HG03025 (cell line): ENCODE measurements around the gene GALNT6.
"Not testable (repeated sequence)": the region's sequence is repeated elsewhere in the genome, so short reads cannot be mapped to it uniquely, and the experiment has no call there.

Experiments
- ATAC-seq: cut with Tn5 transposase; IDR thresholded peaks from one replicate; pipeline ENCODE4 v1.9.1; 2021; ENCODE audit warnings: mild to moderate bottlenecking, moderate library complexity; ENCODE audit not compliant: unreplicated experiment, low FRiP score

Gene GALNT6

DNA sequence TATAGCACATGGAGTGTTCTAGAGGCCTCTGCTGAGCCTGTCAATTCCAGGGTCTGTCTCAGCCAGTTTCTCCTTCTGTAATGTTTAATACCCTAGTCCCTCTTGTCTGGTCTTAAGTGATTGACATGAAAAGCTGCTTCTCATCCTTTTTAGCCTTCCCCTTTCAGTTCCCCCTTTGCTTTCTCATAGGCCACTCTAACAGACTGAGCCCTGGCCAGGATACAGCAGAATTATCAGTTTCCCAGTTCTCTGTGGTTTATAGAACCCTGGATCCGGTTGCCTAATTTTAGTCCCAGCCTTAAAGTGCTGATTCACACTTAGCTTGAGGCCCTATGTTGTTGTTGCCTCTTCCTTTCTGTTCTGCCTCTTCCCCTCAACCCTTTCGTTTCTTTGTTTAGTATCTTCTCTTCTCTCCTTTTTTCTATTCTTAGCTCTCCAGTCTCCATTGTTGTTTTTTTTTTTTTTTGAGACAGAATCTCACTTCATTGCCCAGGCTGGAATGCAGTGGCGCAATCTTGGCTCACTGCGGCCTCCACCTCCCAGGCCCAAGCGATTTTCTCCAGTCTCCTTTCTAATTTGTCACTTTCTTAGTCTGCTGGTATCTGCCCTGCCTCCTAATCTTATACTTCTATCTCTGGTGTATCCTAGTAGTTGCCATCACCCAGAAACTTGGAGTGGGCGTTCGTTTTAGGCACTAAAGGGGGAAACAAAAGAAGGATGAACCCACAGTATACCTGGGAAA lies 64.3 kb downstream of the GALNT6 start:
- ATAC-seq, result peak; percentile 50

GRCh38 chr12:51324953-51325352 lies 66.3 kb downstream of the GALNT6 start:
- no peak for ATAC-seq

DNA sequence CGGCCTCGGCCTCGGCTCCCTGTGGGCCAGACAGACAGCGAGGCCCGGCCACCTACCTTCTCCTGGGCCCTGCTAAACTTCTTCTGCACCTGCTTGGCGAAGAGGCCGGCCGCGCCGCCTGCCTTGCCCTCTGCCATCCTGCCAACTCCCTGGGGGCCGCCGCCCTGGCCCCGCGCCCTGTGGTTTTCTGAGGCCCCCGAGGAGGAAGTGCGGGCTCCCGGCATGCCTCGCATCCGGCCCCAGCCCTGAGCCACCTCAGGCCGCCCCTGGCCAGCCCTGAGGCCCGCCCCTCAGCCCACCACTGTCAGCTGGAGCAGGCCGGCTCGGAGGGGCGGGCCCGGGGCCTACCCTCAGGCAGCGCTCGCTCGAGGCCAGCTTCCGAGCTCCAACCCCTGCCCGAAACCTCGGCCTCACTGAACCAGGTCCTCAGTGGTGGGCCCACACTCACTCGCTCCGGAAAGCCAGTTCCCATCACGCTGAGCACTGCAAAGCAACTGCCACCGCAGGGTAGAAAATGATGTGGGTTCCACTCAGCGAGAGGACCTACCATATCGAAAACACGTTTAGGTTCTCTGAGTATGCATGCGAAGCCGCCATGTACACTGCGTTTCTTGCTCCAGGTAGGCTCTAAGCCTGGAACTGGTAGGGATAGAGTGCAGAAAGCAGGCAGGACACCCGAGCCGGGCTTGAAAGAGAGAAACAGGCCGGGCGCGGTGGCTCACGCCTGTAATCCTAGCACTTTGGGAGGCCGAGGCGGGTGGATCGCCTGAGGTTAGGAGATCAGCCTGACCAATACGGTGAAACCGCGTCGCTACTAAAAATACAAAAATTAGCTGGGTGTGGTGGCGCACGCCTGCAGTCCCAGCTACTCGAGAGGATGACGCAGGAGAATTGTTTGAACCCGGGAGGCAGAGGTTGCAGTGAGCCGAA lies 67.0 kb downstream of the GALNT6 start, which contains the start of gene BIN2:
Gene BIN2, minus strand, starts transcription at position 209 of the 930 bp plus-strand sequence. Its CDS starts 72 bp downstream, at position 137.
- no peak for ATAC-seq

GRCh38 chr12:51323317-51323960 lies 67.8 kb downstream of the GALNT6 start:
- ATAC-seq, result no peak

GRCh38 chr12:51322452-51322851 lies 68.8 kb downstream of the GALNT6 start:
- ATAC-seq, result no peak

GRCh38 chr12:51321882-51322281 lies 69.3 kb downstream of the GALNT6 start:
- ATAC-seq, result no peak

- no peak for ATAC-seq
Observed at GRCh38 chr12:51320695-51321320, 70.4 kb downstream of the GALNT6 start.

GRCh38 chr12:51320311-51320694 lies 70.9 kb downstream of the GALNT6 start:
- ATAC-seq, result no peak

DNA sequence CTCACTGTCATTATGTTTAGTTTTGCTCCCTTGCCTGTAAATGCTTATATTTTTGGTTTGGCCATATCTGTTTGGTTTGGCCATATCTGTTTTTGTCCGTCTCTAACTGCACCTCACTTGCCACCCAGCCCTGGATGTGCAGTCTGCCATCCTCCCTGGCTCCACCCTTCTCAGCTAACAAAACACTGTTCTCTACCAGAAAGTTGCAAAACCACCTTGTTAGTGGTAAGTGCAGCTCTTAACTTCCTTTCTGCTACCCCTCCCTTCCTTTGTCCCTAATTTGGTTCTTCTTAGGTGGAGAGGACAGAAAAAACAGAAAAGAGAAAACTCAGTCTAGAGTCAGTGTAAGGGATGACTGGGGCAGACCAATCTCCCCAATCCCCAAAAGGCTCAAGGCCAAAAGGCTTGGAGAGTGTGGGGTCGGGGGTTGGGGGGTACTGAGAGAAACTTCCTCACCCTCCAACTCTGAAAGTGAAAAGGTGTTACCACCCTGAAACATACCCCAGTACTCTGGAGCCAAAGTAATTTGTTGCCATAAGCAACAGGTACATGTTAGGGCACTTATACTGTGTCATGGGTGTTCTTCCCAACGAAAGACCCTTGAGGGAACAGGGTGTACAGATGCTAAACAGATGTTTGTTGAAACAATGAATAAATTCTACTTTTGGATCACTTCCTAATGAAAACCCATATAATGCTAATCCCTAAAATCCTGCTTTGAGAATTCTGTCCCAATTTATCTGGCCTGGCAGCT lies 72.2 kb downstream of the GALNT6 start:
- ATAC-seq, result peak; percentile 47

- ATAC-seq, result not testable (repeated sequence)
Observed at GRCh38 chr12:51318057-51318806, 73.0 kb downstream of the GALNT6 start.

- no peak for ATAC-seq
Observed at GRCh38 chr12:51311389-51311788, 79.8 kb downstream of the GALNT6 start.

GRCh38 chr12:51307655-51308593 lies 83.3 kb downstream of the GALNT6 start:
- ATAC-seq, result no peak

DNA sequence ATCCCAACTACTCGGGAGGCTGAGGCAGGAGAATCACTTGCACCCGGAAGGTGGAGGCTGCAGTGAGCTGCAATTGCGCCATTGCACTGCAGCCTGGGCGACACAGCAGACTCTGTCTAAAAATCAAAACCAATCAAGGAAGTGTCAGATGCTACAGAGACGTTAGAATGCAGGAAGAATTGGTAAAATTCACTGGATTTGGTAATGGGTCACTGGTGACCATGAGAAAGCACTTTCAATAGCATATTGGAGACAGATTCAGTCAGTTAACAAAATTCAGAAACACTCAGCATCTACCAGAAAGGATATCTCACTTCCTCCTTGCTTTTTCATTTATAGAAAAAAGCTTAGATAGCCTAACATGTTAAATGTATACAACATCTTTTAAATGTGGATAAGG lies 84.7 kb downstream of the GALNT6 start:
- ATAC-seq, result no peak
